Caco-2 (cell line): Measurements from ENCODE around the gene AJUBA. TPM values are rescaled to one million over a fixed set of nuclear protein-coding genes. Genes with fewer than 3 reads are reported as not detected.

Experiments
- BruUV-seq: library from RNA; stranded (reverse); fragments of 400-500 nt; replicated peaks from 2 replicates; lab custom pipeline; 2021; lab: Mats Ljungman, UMichigan
- CTCF ChIA-PET: fragments of 300-600 bp; sonication (Branson Sonifier 250); formaldehyde crosslinking; loops from one replicate; lab custom pipeline; 2022; ENCODE audit warnings: antibody characterized with exemption; lab: Charles Lee
- POLR2A ChIA-PET: fragments of 300-600 bp; sonication (Branson Sonifier 250); formaldehyde crosslinking; loops from one replicate; lab custom pipeline; 2022; ENCODE audit warnings: antibody characterized with exemption; lab: Charles Lee
- DNase-seq, 2 experiments: peaks; one replicate each; pipeline versions ENCODE4 v3.0.0 to v3.0.0-alpha.2; 2020 to 2022
- H3K27me3 ChIP-seq: replicated peaks from 2 replicates; pipeline ENCODE4 v1.6.0; 2011; ENCODE audit warnings: low read length; ENCODE audit not compliant: control insufficient read depth, insufficient read depth
- H3K36me3 ChIP-seq: 2 replicates; pipeline ENCODE4 v1.5.1; 2011; ENCODE audit warnings: low read length; ENCODE audit not compliant: control insufficient read depth, insufficient read depth
- H3K4me1 ChIP-seq: fragments of 250-450 bp; sonication (Bioruptor Pico); 2 replicates; pipeline ENCODE4 v1.5.1; 2020; ENCODE audit warnings: mild to moderate bottlenecking
- H3K4me3 ChIP-seq: 2 replicates; pipeline ENCODE4 v1.5.1; 2011; ENCODE audit warnings: low read depth, mild to moderate bottlenecking, control low read depth, low read length
- H3K9me3 ChIP-seq: fragments of 250-450 bp; sonication (Bioruptor Pico); 2 replicates; pipeline ENCODE4 v1.5.1; 2020; ENCODE audit warnings: mild to moderate bottlenecking, moderate library complexity
- H3K27ac Mint-ChIP-seq: one replicate; pipeline ENCODE4 v1.8.0; 2022; ENCODE audit warnings: mixed read lengths; ENCODE audit not compliant: unreplicated experiment
- H3K27me3 Mint-ChIP-seq: one replicate; pipeline ENCODE4 v1.8.0; 2022; ENCODE audit warnings: mixed read lengths; ENCODE audit not compliant: insufficient read depth, unreplicated experiment
- H3K36me3 Mint-ChIP-seq: one replicate; pipeline ENCODE4 v1.8.0; 2022; ENCODE audit warnings: mild to moderate bottlenecking, mixed read lengths; ENCODE audit not compliant: insufficient read depth, unreplicated experiment
- H3K4me1 Mint-ChIP-seq: one replicate; pipeline ENCODE4 v1.8.0; 2022; ENCODE audit warnings: low read depth, mixed read lengths; ENCODE audit not compliant: unreplicated experiment
- H3K4me3 Mint-ChIP-seq: one replicate; pipeline ENCODE4 v1.8.0; 2022; ENCODE audit warnings: mild to moderate bottlenecking, moderate library complexity, mixed read lengths; ENCODE audit not compliant: unreplicated experiment
- H3K9me3 Mint-ChIP-seq: one replicate; pipeline ENCODE4 v1.8.0; 2022; ENCODE audit warnings: mixed read lengths; ENCODE audit not compliant: unreplicated experiment
- intact Hi-C: fragments of 100-400 bp; cut with micrococcal nuclease; formaldehyde crosslinking; loops from one replicate; pipeline ENCODE4 v1.10.0; 2022; ENCODE audit not compliant: unreplicated experiment
- total RNA-seq: library from RNA; stranded (reverse); gene quantifications from 2 replicates; pipeline ENCODE4 v1.2.3, GENCODE V29; 2022
- TF ChIP-seq, protein P1 (sequence below), 2 experiments: fragments of 200-600 bp in 1 of 2; IDR thresholded peaks; 1 replicate in 1 of 2; 2 replicates in 1 of 2; pipeline versions ENCODE4 v1.5.1 to v1.8.0; 2011 to 2022; ENCODE audit warnings: antibody characterized with exemption in 1 of 2, control low read depth in 1 of 2, inconsistent platforms in 1 of 2, low read depth in 1 of 2, low read length in 1 of 2, mild to moderate bottlenecking in 1 of 2, moderate library complexity in 1 of 2; ENCODE audit not compliant: insufficient read depth in 1 of 2, severe bottlenecking in 1 of 2, unreplicated experiment in 1 of 2

The AJUBA gene
- total RNA-seq, 1 experiment from 2014 or later: 211 TPM

DNA sequence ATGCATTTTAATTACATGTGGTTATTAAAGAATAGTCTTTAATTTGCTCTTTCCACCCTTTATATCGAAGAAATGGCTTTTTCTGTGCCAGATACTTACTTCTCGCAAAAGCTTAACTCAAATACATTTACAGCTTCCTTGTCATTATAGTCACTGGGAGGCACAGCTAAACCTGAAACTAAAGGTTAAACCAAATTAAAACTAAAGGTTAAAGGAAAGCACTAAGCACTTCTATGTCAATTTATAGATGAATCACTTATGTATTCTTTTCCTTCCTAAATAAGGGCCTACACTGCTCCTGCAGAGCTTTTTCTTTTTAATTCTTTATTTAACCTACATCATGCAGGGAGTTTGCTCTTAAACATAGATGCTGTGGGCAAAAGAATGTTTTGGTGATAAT, 18.5 kb upstream of the AJUBA start:
- H3K4me3 ChIP-seq: no peak overlapping the region
- 0 out of 2 replicates have a peak, but pooled peaks cover 4% of the 10 kb centered on the region for H3K4me1 ChIP-seq
- H3K27ac Mint-ChIP-seq: no peak overlapping the region
- CTCF ChIA-PET: interaction anchor here (1.0 to 1.3 kb wide), 2 partner anchors 15 to 57 kb away, joined by 3 to 5 read pairs; no protein-coding TSS in a partner anchor
- no peak overlapping the region for H3K4me3 Mint-ChIP-seq
- no peaks in the 10 kb centered on the region for H3K9me3 ChIP-seq
- DNase-seq: no peak
- intact Hi-C loops: no loop called here
- TF ChIP-seq, protein P1, sequence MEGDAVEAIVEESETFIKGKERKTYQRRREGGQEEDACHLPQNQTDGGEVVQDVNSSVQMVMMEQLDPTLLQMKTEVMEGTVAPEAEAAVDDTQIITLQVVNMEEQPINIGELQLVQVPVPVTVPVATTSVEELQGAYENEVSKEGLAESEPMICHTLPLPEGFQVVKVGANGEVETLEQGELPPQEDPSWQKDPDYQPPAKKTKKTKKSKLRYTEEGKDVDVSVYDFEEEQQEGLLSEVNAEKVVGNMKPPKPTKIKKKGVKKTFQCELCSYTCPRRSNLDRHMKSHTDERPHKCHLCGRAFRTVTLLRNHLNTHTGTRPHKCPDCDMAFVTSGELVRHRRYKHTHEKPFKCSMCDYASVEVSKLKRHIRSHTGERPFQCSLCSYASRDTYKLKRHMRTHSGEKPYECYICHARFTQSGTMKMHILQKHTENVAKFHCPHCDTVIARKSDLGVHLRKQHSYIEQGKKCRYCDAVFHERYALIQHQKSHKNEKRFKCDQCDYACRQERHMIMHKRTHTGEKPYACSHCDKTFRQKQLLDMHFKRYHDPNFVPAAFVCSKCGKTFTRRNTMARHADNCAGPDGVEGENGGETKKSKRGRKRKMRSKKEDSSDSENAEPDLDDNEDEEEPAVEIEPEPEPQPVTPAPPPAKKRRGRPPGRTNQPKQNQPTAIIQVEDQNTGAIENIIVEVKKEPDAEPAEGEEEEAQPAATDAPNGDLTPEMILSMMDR (IDR thresholded peaks at IDR 0.05; ENCODE audit: insufficient read depth in 1 of 2, low read depth in 1 of 2, low read length in 1 of 2, severe bottlenecking in 1 of 2, unreplicated experiment in 1 of 2): no peak
- BruUV-seq: no TSS peak
- no peaks in the 10 kb centered on the region for H3K36me3 Mint-ChIP-seq
- no peaks in the 10 kb centered on the region for H3K27me3 ChIP-seq
- H3K4me1 Mint-ChIP-seq: peaks cover 16% of the 10 kb centered on the region
- H3K27me3 Mint-ChIP-seq: no peaks in the 10 kb centered on the region
- POLR2A ChIA-PET: no interaction called here
- no peaks in the 10 kb centered on the region for H3K36me3 ChIP-seq
- no peaks in the 10 kb centered on the region for H3K9me3 Mint-ChIP-seq

DNA sequence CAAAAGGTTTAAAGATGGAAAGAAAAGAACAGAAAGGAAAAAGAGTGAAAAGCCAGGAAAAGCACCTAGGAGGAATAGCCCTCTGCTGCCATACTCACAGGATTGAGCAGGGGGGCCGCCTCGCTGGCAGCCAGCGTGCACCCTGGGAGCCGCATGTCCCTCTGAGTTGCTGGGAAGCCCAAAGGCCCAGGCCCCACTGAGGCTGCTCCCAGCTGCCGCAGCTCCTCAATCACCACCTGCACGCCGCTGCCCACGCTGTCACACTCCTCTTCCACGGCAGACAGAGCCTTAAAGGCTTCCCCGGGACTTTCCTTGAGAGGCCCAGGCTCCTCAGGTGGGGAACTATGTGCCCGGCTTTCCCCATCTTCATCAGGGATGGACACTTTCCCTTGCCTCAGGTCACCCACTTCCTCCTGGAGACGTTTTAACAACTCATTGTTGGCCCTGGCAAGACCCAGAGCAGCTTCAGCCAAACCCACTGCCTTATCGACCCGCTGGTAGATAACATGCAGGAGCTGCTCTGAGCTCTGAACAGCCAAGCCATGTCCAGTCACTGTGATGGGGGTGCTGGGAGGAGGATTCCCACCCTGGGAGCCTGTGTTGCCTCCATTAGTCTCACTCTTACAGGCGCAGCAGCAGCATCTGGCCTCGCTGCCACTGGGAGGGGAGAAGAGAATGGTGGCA, 16.1 kb upstream of the AJUBA start:
- Histone ChIP-seq H3K4me3 (no peak overlapping the region), H3K9me3 (no peaks in the 10 kb centered on the region), H3K27me3 (no peaks in the 10 kb centered on the region), H3K4me1 (peaks cover 6% of the 10 kb centered on the region), H3K36me3 (no peaks in the 10 kb centered on the region)
- TF ChIP-seq, protein P1 (IDR thresholded peaks at IDR 0.05; ENCODE audit: insufficient read depth in 1 of 2, low read depth in 1 of 2, low read length in 1 of 2, severe bottlenecking in 1 of 2, unreplicated experiment in 1 of 2): no peak
- POLR2A ChIA-PET: no interaction called here
- no peak overlapping the region for H3K4me3 Mint-ChIP-seq
- no peak overlapping the region for H3K27ac Mint-ChIP-seq
- H3K4me1 Mint-ChIP-seq: peaks cover 7% of the 10 kb centered on the region
- DNase-seq: no peak
- H3K9me3 Mint-ChIP-seq: no peaks in the 10 kb centered on the region
- no peaks in the 10 kb centered on the region for H3K36me3 Mint-ChIP-seq
- intact Hi-C loops: no loop called here
- H3K27me3 Mint-ChIP-seq: no peaks in the 10 kb centered on the region
- CTCF ChIA-PET: no interaction called here
- BruUV-seq: no TSS peak

DNA sequence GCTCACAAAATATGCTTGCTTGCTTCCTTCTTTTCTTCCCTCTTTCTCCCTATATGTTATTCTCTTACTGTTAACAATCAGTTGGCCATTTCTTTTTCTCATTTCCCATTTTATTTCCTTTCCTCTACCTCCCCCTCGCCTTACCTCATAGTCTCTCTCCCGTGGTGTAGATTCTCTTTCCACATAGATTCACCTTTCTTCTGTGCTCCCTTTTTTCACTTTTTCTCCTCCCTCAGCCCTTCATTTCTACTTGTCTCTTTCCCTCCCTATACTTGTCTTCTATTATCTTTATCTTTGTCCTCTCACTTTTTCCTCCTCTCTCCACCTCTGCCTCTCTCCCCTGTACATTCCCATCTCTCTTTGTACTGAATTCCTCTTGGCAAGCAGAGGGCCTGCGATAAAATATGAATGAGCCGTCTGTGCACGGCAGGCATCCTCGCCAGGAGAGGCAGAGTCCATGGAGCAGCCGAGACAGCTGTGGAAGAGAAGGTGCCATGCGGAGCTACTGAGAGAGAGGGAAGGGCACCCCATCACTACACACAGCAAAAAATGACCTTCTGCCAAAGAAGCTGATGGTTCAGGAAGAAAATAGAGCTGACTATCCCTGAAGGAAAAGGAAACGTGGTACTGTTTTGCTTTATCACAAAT, 15.4 kb upstream of the AJUBA start:
- Mint-ChIP-seq H3K9me3 (no peaks in the 10 kb centered on the region), H3K27ac (no peak overlapping the region), H3K36me3 (no peaks in the 10 kb centered on the region), H3K27me3 (no peaks in the 10 kb centered on the region), H3K4me3 (no peak overlapping the region), H3K4me1 (peaks cover 7% of the 10 kb centered on the region)
- no peaks in the 10 kb centered on the region for H3K36me3 ChIP-seq
- peaks cover 10% of the 10 kb centered on the region for H3K4me1 ChIP-seq
- TF ChIP-seq, protein P1 (IDR thresholded peaks at IDR 0.05; ENCODE audit: insufficient read depth in 1 of 2, low read depth in 1 of 2, low read length in 1 of 2, severe bottlenecking in 1 of 2, unreplicated experiment in 1 of 2): no peak
- intact Hi-C loops: no loop called here
- no TSS peak for BruUV-seq
- H3K4me3 ChIP-seq: no peak overlapping the region
- ChIA-PET CTCF (interaction anchor here (0.9 to 3.4 kb wide), 2 partner anchors 9 to 12 kb away, joined by 4 to 59 read pairs; no protein-coding TSS in a partner anchor), POLR2A (no interaction called here)
- no peaks in the 10 kb centered on the region for H3K9me3 ChIP-seq
- no peak for DNase-seq
- no peaks in the 10 kb centered on the region for H3K27me3 ChIP-seq
